22Rv1 (cell line): Measurements from ENCODE around the gene TIMM17A.
"Not testable (repeated sequence)": the region's sequence is repeated elsewhere in the genome, so short reads cannot be mapped to it uniquely, and the experiment has no call there.

Experiments used
- H3K27ac ChIP-seq: fragments of 450-650 bp; 2 replicates; pipeline ENCODE4 v1.5.1; 2017
- ZFX ChIP-seq: fragments of 450-650 bp; IDR thresholded peaks from 2 replicates; pipeline ENCODE4 v1.6.1; 2017; ENCODE audit warnings: antibody characterized with exemption, borderline replicate concordance
- TF ChIP-seq, protein P1 (sequence below): fragments of 450-650 bp; IDR thresholded peaks from 2 replicates; pipeline ENCODE4 v1.5.1; 2017; ENCODE audit warnings: mild to moderate bottlenecking

TIMM17A gene

GRCh38 chr1:201947697-201948008 is 7.7 kb upstream of the TIMM17A start:
- TF ChIP-seq ZFX = no peak
- TF ChIP-seq, protein P1, sequence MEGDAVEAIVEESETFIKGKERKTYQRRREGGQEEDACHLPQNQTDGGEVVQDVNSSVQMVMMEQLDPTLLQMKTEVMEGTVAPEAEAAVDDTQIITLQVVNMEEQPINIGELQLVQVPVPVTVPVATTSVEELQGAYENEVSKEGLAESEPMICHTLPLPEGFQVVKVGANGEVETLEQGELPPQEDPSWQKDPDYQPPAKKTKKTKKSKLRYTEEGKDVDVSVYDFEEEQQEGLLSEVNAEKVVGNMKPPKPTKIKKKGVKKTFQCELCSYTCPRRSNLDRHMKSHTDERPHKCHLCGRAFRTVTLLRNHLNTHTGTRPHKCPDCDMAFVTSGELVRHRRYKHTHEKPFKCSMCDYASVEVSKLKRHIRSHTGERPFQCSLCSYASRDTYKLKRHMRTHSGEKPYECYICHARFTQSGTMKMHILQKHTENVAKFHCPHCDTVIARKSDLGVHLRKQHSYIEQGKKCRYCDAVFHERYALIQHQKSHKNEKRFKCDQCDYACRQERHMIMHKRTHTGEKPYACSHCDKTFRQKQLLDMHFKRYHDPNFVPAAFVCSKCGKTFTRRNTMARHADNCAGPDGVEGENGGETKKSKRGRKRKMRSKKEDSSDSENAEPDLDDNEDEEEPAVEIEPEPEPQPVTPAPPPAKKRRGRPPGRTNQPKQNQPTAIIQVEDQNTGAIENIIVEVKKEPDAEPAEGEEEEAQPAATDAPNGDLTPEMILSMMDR = no peak

DNA sequence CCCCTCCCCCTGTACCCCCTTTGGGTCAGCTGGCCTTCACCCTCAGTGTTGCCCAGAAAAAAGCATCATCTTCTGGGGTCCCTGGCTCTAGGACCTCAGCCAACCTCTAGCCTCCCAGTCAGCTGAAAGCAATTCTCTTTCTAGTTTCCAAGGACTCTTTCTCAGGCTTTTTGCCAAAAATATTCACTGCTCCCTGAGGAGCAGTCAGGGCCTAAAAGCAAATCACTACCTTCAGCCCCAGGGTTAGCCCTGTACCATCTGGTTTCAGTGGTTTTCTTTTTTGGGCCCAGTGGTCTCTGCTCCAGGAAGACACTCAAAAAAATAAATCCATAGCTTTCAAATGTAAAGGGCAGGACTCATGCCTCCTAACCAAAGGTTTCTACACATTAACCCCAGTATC is 5.8 kb upstream of the TIMM17A start:
- no peak overlapping the region for H3K27ac ChIP-seq
- TF ChIP-seq ZFX = no peak
- TF ChIP-seq, protein P1 = no peak

More at GRCh38 chr1:201947697-201948008, 7.7 kb upstream of the TIMM17A start:
- no peak overlapping the region for H3K27ac ChIP-seq

DNA sequence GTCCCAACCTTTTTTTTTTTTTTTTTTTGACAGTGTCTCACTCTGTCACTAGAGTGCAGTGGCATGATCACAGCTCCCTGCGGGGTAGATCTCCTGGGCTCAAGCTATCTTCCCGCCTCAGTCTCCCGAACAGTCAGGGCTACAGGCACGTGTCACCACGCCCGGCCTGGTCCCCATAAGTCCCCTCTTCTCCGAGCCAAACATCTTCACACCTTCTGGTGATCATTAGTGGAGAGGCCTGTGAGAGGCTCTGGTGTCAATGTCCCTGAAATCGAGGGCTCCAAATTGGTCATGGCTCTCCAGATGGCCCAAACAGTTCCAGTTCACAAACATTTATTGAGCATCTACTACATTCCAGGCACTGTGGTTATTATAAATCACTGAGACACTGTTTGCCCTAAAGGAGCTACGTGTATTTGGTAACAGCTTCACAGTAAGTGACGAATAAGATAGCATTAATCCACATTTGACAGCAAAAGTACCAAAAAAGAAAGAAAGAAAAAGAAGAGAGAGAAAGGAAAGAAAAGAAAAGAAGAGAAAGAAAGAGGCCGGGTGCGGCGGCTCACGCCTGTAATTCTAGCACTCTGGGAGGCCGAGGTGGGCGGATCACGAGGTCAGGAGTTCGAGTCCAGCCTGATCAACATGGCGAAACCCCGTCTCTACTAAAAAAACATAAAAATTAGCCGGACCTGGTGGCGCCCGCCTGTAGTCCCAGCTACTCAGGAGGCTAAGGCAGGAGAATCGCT is 867 bp upstream of the TIMM17A start:
- H3K27ac ChIP-seq = peak overlapping the region; percentile 82
- TF ChIP-seq, protein P1 = no peak
- TF ChIP-seq ZFX = no peak

DNA sequence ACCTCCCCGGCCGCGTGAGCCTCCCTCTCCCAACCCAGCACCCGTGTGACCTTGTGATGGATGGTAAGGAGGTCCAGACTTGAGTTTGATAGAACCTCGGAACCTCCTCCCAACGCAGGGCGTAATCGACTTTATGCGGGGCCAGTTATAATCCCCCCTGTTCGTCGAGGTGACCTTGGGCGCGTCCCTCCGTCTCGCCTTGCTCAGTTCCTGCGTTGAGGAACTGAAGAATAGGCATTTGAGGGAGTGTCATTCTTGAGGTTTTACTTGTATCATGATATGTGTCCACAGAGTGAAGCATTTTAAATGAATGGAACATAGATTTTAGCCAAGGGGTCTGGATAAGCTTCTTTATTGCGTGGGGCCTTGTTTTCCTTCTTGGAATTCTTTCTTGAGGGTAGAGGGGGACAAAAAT is 433 bp downstream of the TIMM17A start:
- TF ChIP-seq, protein P1 = no peak; the same call in 1 of the 2 replicates
- no peak for TF ChIP-seq ZFX
- H3K27ac ChIP-seq = peak overlapping the region; percentile 82

GRCh38 chr1:201958348-201958747 is 3.0 kb downstream of the TIMM17A start:
- TF ChIP-seq, protein P1 = no peak
- no peak for TF ChIP-seq ZFX
- H3K27ac ChIP-seq = no peak overlapping the region

DNA sequence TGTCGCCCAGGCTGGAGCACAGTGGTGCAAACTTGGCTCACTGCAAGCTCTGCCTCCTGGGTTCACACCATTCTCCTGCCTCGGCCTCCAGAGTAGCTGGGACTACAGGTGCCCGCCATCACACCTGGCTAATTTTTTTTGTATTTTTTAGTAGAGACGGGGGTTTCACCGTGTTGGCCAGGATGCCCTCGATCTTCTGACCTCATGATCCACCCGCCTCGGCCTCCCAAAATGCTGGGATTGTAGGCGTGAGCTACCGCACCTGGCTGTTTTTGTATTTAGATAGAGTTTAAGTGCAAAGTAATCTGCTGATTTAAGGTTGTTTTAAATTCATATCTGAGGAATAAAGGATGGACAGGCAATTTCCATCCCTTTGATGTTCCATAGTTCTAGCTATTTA is 7.1 kb downstream of the TIMM17A start:
- H3K27ac ChIP-seq = not testable (repeated sequence)

DNA sequence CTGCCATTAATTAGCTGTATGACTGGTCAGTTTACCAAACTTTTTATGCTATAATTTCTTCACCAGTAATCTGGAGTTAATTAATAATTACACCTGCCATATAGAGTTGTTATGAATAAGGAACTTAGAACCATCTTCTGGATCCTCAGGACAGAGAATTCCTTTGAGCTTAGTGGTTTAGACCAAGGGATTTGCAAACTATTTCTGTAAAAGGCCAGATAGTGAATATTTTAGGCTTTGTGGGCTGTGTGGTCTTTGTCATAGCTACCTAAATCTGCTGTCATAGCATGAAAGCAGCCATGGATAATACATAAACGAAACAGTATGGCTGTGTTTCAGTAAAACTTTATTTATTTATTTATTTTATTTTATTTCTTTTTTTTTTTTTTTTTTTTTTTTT is 9.0 kb downstream of the TIMM17A start:
- no peak for TF ChIP-seq ZFX
- TF ChIP-seq, protein P1 = no peak
- H3K27ac ChIP-seq = no peak overlapping the region

DNA sequence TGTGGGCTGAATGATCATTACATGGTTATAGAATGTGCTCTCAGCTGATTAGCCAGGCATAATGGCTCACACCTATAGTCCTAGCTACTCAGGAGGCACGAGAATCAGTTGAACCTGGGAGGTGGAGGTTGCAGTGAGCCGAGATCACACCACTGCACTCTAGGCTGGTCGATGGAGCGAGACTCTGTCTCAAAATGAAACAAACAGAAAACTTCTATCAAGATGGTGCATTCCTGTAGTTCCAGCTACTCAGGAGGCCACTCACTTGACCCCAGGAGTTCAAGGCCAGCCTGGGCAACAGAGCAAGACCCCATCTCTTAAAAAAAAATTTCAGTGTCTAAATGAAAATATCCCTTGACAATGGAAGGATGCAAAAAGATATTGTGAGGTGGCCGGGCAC is 10.9 kb downstream of the TIMM17A start:
- no peak for TF ChIP-seq ZFX
- TF ChIP-seq, protein P1 = no peak
- no peak overlapping the region for H3K27ac ChIP-seq
